Fibroblast of villous mesenchyme (primary cell): ENCODE data around the gene AFTPH. TPM values are rescaled to one million over a fixed set of nuclear protein-coding genes. Genes with fewer than 3 reads are reported as not detected.

Experiments
- DNase-seq: peaks from one replicate; pipeline ENCODE4 v3.0.0-alpha.2; 2010; ENCODE audit warnings: low read depth
- H3K4me3 ChIP-seq: 2 replicates; pipeline ENCODE4 v1.5.1; 2011; ENCODE audit warnings: low read depth, mild to moderate bottlenecking, low read length
- CTCF ChIP-seq: IDR thresholded peaks from 2 replicates; pipeline ENCODE4 v1.5.1; 2012; ENCODE audit warnings: low read depth, mild to moderate bottlenecking, low read length; ENCODE audit not compliant: insufficient read depth
- total RNA-seq: library from RNA; depleted of rRNA; stranded (reverse); fragments of >200 nt; gene quantifications from 2 replicates; pipeline ENCODE4 v1.2.3, GENCODE V29; 2012

Gene AFTPH
- total RNA-seq, 1 donor: 40.2 TPM

DNA sequence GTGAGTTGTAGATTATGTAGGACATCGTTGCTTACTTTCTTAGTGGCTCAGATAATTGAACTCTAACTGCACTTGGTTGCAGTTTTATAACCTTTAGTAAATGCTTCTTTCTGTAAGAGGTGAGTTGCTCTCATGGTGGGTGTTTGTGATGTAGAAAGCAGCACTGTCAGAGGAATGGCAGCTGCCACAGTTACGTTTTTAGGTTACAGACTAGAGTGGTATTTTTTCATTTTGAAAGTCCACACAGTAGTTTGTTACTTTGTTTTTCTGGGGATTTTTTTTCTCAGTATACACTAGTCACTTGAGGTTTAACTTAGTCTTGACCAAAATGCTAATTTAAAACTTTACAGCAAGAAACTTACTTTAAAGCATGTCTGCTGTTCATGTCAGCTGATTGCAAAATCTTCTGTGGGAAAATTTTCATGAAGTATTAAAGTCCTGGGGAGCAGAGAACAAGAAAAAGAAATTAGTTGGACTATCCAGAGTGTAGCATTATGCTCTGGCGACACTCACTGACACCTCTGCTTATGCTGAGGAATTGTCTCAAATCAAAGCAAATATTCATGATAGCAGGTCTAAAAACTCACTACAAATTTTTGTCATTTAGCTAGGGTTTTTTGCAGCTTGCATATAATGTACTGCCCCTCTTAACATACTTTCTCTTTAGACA, 14.8 kb downstream of the AFTPH start:
- peak; percentile 7 for DNase-seq
- no peak for TF ChIP-seq CTCF
- H3K4me3 ChIP-seq: no peak overlapping the region

GRCh38 chr2:64540615-64541014, 16.5 kb downstream of the AFTPH start:
- no peak overlapping the region for H3K4me3 ChIP-seq
- no peak for DNase-seq
- TF ChIP-seq CTCF: no peak

DNA sequence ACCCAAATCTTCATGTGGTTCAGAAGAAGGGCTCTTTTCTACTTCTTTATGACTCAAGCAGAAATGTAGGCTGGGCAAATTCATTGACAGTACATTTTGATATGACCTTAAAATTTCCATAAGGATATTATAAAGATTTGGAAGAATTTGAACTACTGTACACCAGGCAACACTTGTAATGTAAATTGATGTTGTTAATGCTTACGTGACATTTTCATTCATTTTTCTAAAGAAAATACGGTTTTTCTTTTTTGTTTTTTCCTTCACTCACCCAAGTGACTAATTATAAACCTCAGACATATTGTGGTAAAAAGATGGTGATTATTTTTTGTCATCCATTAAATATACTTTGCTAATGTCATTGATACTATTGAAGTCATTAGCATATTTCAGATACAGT, 17.4 kb downstream of the AFTPH start:
- no peak overlapping the region for H3K4me3 ChIP-seq
- TF ChIP-seq CTCF: no peak
- DNase-seq: no peak

DNA sequence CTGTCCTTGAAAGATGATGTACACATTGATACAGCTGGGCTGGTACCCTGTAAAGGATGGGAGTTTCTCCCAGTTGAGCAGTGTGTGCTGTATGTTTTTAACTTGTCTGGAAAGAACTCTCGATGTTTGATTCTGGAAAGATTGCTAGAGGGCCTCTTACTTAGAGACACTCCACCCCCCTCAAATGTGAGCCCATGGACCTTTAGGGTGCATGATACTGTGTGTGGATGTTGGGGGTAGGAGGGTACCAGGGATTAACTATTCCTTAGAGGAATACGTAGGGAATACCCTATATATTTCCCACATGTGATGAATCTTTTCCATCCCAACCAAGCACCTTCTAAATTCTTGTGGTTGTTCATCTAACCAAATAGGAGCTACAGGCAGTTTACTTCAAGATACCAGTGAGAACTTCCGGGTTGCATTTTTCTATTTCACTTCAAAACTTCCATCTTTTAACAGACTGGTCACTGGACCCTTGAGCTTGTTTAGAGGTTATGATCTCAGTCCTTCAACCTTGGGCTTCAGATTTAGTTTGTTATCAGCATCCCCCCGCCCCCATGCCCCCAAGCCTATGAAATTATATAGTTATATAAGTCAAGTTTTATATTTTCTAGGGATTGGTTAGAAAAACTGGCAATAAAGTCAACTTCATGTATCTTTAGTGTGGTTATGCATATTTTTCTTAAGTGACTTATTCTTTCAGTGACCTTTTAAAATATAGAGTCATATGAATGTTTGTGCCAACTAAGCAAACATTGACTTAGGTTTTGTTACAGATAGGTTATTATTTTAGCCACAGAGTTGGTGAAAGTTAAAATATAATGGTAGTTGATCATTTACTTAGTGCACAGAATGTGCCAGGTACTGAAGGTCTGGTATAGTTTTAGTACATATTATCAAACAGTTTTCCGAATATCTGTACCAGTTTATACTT, 18.2 kb downstream of the AFTPH start:
- DNase-seq: no peak
- no peak for TF ChIP-seq CTCF
- H3K4me3 ChIP-seq: no peak overlapping the region

DNA sequence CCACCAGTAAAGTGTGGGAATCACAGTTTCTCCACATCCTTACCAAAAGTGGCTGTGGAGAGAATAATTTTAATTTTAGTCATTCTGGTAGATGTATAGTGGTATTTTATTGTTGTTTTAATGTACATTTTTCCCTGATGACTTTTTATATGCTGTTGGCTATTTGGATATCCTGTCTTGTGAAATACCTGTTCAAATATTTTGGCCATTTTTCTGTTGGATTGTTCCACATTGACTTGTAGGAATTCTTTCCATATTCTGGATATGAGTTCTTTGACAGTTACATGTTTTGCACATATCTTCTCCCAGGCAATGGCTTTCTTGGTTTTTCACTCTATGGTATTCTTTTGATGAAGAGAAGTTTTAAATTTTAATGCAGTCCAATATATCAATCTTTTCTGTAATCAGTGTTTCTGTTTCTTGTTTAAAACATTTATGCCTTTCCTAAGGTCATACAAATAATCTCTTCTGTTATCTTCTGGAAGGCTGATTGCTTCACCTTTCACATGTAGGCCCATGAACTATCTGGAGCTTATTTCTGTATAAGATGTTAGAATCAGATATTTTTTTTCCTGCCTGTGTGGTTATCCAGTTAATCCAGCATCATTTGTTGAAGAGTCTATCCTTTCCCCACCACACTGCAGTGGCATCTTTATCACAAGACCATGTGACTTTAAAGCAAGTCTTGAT, 19.0 kb downstream of the AFTPH start:
- no peak overlapping the region for H3K4me3 ChIP-seq
- no peak for DNase-seq
- no peak for TF ChIP-seq CTCF

- H3K4me3 ChIP-seq: no peak overlapping the region
- no peak for TF ChIP-seq CTCF
- peak; percentile 13 for DNase-seq
Observed at GRCh38 chr2:64548761-64549160, 24.6 kb downstream of the AFTPH start.
